ENCODE data around the gene RNLS.
"Not testable (repeated sequence)": the region's sequence is repeated elsewhere in the genome, so short reads cannot be mapped to it uniquely, and the experiment has no call there.

RNLS gene

DNA sequence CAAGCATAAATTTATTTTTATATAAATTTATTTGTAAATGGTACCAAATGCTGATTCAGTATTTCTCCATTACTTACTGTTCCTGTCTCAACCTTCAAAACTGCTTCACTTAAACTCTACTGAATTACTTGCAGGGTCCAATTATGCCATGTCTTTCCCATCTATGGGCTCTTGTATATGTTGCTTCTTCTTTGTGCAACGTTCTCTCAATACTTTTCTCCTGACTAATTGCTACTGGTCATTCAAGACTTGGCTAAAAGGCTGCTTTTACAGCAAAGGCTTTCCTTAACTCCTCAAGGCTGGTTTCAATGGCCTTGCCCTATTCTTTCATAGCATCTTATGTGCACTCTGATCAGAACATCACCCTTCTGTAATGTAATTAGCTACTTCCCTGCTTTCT, 67.9 kb downstream of the RNLS start:
- DNase-seq, result no peak

DNA sequence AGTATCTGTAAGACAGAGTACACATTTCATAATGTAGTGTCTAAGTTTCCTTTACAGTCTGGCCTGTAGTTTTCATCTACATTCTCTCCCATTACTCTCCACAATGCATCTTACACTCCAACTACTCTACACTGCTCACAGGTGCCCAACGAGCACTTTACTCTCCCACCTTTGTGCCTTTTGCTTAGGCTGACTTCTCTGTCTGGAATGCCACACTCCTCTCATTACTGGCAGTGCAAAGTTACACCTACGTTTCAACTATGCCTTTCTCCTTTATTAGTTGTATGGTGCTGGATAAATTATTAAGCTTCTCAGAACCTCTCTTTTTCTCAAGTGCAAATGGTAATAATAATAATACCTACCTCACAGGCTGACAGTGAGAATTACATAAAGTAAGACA, 70.5 kb downstream of the RNLS start:
- DNase-seq, result no peak

DNA sequence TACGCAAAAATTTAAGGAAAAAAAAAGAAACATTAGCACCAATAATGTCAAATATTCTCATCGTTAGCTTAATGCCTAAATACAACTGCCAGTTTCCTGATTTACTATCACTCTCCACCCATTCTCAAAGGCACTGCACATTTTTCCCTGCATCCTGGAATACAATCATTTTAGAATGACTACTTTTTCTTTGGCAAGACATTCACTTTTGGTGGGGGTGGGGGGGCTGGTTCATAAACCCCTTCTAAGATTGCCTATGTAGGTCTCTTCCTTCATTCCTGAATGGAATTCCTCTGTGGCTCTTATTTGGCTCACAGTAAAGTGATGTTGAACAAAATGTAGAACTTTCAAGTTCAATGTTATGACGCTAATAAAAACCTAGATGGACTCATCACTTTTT, 74.3 kb downstream of the RNLS start:
- no peak for DNase-seq

DNA sequence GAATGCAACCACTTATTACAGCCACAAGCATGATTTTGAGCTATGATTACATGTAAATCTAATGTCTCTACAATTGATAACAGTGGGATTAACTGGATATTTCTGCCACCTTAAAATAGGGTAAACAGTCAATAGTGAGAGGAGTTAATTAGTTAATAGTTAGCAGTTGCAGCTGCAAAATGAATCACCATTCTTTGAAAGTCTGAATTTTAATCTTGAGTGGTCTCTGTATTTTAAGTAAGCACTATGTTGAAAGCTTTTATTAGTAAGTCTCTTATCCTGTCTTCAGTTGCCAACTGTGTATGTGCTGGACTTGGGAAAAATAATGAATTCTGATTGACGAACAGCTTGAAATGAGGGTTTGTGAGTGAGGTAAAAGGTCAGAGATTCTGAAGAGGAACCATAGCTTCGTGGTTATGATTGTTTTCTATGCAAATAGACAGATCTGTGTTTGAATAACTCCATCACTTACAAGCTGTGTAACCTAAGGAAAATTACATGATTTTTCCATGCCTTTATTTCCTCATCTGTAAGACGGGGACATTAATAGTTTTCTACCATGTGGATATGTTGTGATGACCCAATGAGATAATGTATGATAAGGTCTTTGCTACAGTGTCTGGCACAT, 75.2 kb downstream of the RNLS start:
- DNase-seq, result no peak

DNA sequence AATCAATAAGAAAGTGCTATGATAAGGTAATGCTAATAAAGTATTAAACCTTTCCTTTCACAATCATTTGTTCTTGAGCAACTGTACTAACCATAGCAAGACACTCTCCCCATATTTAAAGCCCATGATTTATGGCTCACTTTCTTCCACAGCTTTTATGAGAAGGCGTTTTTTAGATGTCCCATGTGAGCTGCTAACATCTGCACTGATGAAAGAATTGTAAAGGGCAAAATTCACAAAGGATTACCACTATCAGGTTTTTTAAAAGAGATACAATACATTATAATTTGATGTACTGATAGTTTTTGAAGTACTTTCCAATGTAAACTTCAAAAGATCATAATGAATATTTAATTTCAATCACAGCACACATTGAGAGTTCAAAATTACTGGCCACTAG, 75.7 kb downstream of the RNLS start:
- DNase-seq, result no peak

DNA sequence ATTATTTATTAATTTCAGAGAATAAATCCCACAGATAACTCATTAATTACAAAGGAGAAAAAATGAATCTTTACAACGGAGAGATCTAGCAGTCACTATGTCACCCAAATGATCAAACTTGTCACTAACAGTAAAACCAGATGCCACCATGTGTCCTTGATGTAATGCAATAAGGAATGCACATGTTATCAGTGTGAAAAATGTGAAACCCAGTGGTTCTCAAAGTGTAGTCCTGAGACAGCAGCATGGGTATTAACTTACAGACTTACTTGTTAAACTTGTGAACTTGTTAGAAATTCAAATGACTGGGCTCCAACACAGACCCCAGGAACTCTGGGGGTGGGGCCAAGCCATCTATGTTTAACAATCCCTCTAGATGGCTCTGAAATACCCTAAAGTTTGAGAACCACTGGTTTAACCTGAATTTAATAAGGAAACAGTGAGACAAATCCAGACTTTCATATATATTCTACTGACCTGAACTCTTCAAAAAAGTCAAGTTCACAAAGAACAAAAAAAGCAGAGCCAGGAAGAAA, 77.4 kb downstream of the RNLS start:
- no peak for DNase-seq

DNA sequence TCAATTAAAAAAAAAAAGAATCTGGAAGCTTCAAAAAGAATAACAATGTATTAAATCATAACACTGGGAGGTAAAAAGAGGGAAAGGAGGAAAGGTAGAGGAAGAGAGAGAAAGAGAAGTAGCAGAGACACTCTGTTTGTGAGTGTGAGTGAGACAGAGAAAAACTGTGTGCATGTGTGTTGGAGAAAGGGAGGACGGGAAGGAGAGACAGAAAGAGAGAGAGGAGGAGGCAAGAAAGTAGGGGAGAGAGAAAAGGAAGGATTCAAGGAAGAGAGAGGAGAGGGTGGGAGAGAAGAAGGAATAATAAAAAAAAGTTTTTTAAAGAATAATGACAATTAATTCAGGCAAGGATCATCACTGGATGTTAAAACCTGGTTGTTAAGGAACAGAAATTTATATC, 77.9 kb downstream of the RNLS start:
- no peak for DNase-seq

DNA sequence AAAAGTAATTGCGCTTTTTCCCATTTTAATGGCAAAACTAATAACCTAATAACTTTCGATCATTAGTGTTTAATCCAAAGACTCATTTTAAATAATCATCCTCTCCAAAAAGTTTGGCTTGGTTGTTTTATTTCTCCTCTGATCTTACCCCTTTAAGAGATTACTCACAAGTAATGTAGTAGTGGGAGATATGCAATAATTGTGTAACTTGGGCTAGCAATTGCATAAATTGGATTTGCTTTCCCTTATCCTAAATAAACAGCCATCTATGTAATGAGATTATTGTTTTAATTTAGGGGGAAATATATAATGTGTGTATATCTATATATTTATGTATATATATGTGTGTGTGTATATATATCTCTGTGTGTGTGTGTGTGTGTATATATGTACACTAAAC, 82.5 kb downstream of the RNLS start:
- no peak for DNase-seq

DNA sequence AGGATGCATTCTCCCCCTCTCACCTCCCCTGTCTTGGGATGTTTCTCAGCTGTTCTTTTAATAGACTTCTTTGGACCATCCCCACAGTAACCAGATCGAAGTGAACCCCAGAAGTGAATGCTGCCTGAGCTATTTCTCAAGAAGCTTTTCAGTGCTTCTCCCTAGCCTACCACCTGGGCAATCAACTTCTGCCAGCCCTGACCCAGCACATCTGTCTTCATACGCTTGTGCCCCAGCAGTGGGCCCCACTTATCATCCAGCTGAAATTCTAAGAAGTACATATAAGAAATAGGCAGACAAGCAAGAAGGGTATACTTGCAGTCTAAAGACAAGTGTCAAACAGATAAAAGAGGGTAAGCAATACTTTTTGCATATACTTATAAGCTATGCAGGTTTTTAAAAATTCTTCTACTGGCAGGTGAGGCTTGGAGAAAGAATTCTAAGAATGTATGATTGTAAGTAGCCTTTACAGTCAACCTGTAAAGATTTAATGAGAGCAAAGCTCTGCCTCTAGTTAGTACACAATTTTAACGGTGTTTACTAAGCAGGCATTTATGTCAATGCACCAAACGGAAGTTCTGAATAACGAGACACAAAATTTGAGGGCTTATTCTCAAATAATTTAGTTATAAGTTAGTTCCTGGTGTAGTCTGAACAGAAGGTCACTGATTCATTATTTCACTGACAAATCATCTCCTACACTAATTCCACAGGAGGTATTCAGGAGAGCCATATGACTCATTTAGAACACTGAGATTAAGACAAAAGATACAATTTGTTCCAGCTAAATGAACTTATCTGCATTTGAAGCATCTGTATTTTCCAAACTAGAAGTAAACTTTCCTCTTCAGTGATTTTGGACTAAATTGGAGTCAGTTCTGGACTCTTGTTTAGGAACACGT, 83.3 kb downstream of the RNLS start:
- no peak for DNase-seq

DNA sequence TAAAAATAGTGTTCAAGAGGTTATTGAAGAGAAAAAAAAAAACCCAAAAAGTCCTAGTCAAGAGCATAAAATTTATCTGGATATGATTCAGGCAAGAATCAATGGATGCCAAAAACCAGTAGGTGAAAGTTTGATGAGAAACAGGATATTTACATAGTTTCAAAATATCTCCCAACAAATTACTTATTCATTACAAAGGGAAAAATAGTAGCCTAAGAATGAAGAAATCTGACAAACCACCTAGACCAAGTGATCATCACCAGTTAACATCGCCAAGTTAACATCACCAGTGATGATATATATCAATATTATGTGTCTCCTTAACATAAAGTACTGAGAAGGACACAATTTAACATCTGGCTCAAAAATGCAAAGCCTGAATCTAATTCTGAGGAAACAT, 85.2 kb downstream of the RNLS start:
- no peak for DNase-seq

DNA sequence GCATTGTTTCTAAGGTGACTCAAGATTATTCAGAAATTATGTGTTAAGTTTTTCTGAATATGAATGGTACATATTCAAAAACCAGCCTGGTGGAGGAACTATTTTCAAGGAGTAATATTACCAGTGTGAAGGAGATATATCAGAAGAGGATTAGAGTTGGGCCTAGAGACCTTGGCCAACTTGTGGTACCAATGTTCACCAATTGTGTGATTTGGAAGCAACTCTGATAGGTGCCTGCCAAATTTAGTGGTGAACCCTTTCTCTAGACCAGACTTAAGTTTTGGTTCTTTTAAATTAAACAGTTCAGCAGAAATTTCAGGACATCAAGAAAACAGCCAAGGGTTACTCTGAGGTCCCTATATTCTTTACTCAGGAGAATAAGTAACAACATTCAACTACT, 88.6 kb downstream of the RNLS start:
- DNase-seq, result no peak

DNA sequence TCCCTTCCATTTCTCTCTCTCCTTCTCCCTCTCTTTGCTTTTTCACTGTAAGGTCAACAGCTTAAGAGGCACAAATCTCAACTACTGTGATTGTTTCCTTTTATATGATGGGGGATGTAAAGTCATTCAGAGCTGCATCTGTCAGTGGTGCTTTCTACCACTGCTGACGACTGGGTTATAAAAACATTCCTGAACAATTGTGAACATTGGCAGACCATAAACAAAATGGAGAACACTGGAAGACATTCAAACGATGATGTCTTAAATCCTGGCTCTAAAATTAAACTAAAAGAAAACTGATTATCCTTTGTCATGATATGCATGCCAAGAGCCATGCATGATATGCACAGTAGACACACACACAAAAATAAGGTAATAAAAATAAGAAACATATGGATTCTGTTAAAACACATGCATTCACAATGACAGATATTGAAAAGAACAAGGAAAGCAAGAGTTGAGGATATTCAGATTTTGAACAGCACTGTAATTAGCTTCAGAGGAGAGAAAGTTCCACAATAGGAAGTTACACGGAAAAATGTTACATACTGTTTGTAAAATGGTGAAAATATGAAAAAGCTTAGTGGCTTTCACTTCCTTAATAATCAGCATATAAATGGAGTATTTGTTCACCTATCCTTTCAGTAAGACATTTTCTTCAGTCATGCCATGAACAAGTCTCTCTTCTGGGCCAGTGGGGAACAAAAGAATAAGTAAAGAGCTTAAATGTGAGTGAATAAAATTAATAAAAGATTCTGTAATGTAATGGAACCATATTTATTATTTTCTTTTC, 89.2 kb downstream of the RNLS start:
- DNase-seq, result no peak

DNA sequence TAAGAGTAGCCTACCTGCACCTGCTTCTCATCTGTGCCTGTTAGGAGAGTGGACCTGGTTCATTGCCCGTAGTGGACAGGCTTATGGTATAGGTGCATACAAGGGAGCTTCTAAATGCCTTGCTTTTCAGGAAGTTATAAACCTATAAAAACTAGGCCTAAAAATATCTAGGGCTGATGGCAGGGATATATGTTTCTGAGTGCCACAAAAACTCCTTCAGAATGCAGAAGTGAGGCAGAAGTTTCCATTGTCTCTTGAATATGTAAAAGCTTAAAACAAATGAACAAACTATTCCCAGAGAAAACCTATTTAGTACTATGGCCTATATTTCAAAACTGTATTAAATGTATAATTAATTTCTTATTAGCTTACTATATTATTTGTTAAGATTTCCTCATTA, 91.8 kb downstream of the RNLS start:
- no peak for DNase-seq

DNA sequence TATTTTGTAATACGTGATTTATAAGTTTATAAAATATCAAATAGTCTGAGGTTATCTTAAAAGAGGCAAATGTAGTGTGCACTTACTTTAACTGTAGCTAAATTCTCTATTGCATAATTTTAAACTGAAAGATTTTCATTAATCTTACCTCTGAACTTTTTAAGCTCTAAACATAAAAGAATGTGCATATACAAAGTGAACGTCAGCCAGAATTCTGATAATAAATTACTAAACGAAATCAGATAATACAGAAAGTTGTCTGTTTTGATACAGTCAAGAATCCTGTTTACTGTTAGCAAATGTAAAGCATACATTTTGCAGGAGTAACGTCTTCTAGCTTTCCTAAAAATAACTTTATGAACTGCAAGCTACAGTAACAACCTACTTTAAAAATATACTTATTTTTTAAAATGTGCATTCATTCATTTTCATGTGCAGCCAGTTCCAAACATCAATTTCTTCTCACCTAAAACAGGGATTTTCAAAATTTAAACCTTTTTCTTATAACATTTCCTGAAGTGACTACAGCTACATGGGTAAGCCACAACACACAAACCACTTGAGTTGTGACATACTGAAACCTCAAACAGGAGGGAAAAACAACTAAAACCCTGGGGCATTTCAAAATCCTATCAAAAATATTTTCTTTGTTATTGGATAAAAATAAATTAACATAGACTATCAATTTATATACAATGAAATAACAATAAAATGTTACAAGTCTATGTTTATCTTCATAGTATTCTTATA, 92.7 kb downstream of the RNLS start:
- DNase-seq, result no peak

DNA sequence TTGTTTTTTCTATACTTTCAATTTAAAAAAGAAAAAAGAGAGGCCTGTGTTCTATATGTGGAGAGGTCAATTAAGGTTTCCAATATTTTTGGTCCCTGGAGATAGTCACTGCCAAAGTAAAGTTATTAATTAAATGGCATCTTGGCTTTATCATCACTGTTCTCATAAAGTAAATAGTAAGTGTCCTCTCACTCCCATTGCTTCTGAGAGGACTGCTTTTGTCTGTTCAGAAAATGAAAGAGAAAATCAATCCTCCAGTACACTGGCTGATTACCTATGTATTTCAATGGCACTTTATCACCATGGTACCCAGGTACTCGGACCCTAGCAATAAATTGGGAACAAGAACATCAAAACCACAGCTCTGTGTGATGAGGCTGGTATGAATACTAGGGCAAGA, 94.0 kb downstream of the RNLS start:
- DNase-seq, result no peak

DNA sequence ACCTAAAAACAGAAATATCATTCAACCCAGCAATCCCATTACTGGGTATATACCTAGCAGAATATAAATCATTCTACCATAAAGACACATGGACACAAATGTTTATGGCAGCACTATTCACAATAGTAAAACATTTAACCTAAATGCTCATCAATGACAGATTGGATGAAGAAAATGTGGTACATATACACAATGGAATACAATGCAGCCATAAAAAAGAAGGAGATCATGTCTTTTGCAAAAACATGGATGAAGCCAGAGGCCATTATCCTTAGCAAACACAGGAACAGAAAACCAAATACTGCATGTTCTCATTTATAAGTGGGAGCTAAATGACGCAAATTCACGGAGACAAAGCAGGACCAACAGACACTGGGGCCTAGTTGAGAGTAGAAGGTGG, 96.3 kb downstream of the RNLS start:
- not testable (repeated sequence) for DNase-seq

DNA sequence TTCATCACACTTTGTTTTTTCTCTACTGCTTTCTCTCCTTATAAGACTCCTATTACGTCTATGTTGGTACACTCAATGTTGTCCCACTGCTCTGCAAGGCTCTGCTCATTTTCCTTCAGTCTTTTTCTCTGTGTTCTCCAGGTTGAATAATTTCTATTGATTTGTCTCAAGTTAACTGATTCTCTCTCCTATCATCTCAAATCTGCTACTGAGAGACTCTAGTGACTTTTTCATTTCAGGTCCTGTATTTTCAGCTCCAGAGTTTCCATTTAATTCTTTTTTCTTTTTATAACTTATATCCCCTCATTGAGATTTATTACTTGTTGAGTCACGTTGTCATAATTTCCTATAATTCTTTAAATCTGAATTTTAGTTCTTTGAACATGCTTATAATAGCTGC, 100.9 kb downstream of the RNLS start:
- no peak for DNase-seq

DNA sequence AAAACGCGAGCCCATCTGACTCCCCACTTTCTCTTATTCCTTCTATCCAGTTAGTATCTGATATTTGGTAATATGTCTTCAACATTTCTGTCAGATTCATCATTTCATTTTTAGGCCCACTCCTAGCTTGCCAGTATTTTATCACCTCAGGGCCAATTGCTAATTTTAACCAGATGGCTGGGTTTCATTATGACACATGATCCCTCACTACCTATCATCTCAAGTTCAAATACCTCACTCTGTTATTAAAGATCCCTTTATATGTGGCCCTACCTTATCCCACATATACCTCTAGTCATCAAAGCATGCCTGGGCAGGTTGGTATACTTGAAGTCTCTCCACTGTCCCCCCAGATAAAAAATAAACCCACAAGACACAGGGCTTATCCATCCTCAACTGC, 104.9 kb downstream of the RNLS start:
- peak; percentile 22 for DNase-seq

DNA sequence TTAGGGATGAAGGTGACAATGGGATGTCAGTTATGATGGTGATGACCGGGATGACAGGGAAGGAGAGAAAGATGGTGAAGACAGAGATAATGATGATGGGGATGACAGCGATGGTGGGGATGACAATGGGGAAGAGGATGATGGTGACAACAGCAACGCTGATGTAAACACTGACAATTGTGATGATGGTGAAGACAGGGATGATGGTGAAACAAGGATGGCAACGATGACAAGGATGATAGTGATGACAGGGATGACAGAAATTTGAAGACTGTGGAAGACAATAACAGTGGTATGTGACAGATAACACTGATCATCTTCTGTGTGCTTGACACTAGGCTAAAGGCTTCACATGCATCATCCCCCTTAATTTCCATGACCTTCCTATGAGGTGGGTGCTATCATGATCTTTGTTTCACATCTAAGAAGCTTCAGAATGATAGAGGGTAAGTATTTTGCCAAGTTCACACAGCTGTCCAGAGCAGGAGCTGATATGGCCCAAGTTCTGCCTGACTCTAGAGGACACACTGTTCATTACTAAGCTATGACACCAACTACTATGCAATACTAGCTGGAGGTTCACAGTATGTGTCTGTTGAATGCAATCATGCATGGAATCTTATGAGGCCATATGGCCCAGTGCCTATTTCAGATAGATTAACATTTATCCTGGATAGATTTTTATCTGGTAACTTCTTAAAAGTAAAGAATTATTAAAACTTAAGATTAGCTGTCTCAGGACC, 105.6 kb downstream of the RNLS start:
- DNase-seq, result no peak

DNA sequence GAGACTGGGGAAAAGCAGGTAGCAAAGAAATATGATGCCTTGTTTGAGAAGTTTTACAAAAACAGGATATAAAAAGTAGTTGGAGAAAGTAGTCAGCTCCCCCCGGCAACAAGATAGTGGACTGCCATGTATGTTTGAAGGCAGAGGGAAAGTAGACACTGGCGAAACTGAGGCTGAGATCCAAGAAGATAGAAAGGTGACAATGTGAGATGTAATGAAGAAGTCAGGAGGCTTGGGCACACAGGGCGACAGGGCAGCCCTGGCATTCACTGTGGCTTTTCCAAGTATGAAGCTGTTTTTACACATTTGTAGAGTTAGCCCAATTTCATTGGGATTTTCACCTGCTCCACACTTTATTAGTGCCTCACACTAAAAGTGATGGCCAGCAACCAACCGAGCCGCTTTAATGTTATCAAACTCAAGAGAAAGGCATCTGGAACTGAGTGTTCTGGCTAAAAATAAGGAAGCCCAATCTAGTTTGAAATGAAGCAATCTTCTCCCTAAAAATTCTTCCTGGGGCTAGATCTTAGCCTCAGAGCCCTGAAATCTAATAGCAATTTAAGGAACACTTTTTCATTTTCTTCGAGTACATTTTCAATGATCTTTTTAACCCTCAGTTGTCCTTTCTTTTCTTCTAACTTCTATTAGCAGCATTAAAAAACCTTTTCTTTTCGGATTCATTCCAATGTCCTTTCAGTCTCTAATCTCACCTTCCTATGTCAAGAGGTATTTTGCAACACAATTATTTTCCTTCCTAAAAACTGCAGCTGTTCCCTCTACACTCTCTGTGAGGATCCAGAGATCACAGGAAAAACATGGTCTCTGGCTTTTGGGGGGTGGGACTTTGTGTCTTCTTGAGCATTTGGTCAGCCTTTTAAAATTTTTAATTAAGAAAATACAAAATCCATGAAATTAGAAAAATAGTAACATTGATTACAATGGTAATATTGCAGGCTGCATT, 108.0 kb downstream of the RNLS start:
- no peak for DNase-seq
